ENCODE results near the gene CYP46A1.

Gene CYP46A1

GRCh38 chr14:99733540-99734405, 49.7 kb downstream of the CYP46A1 start:
- no peak overlapping the region for H3K4me3 ChIP-seq (ENCODE audit: low read depth, low read length)
- ChIA-PET POLR2A (no interaction called here), CTCF (interaction anchor here (0.9 to 15.6 kb wide), 6 partner anchors 9 to 166 kb away, joined by 3 to 325 read pairs (median 4); no protein-coding TSS in a partner anchor)
- no peak for DNase-seq (ENCODE audit: low read depth, low spot score)
- TF ChIP-seq CTCF (IDR thresholded peaks at IDR 0.05; ENCODE audit: insufficient read depth, low read length, missing control alignments): no peak

GRCh38 chr14:99734406-99735051, 50.4 kb downstream of the CYP46A1 start:
- ChIA-PET POLR2A (no interaction called here), CTCF (interaction anchor here (0.9 to 15.6 kb wide), 4 partner anchors 9 to 153 kb away, joined by 3 to 325 read pairs (median 4); no protein-coding TSS in a partner anchor)
- TF ChIP-seq CTCF (IDR thresholded peaks at IDR 0.05; ENCODE audit: insufficient read depth, low read length, missing control alignments): no peak
- no peak for DNase-seq (ENCODE audit: low read depth, low spot score)
- no peak overlapping the region for H3K4me3 ChIP-seq (ENCODE audit: low read depth, low read length)

- no peak for DNase-seq (ENCODE audit: low read depth, low spot score)
- H3K4me3 ChIP-seq (ENCODE audit: low read depth, low read length): no peak overlapping the region
- POLR2A ChIA-PET: no interaction called here
- CTCF ChIA-PET: interaction anchor here (1.0 to 15.6 kb wide), 3 partner anchors 10 to 152 kb away, joined by 3 to 325 read pairs (median 4); no protein-coding TSS in a partner anchor
- no peak for TF ChIP-seq CTCF (IDR thresholded peaks at IDR 0.05; ENCODE audit: insufficient read depth, low read length, missing control alignments)
These were observed 51.4 kb downstream of the CYP46A1 start for GRCh38 chr14:99735189-99736135.

GRCh38 chr14:99736603-99737371, 52.7 kb downstream of the CYP46A1 start:
- no peak overlapping the region for H3K4me3 ChIP-seq (ENCODE audit: low read depth, low read length)
- ChIA-PET POLR2A (no interaction called here), CTCF (interaction anchor here (0.7 to 15.6 kb wide), 3 partner anchors 11 to 151 kb away, joined by 3 to 325 read pairs (median 6); partner anchors contain the start of gene EML1)
- TF ChIP-seq CTCF (IDR thresholded peaks at IDR 0.05; ENCODE audit: insufficient read depth, low read length, missing control alignments): no peak
- no peak for DNase-seq (ENCODE audit: low read depth, low spot score)

- ChIA-PET CTCF (interaction anchor here (0.7 to 15.6 kb wide), 2 partner anchors 55 to 150 kb away, joined by 3 to 325 read pairs; partner anchors contain the start of gene EML1), POLR2A (no interaction called here)
- H3K4me3 ChIP-seq (ENCODE audit: low read depth, low read length): no peak overlapping the region
- no peak for DNase-seq (ENCODE audit: low read depth, low spot score)
- no peak for TF ChIP-seq CTCF (IDR thresholded peaks at IDR 0.05; ENCODE audit: insufficient read depth, low read length, missing control alignments)
These were observed 53.4 kb downstream of the CYP46A1 start for GRCh38 chr14:99737451-99737951.

All from AG04449 (cell line).